Sigmoid colon (tissue), 3 donors: Measurements from ENCODE around the gene CKAP5.

ENCODE experiments used
- CTCF ChIP-seq, 4 experiments: fragments of 450-650 bp in 3 of 4; fragments of 200-600 bp in 1 of 4; IDR thresholded peaks; one replicate each; pipeline ENCODE4 v1.5.1; 2016 to 2019; ENCODE audit warnings: antibody characterized with exemption in 4 of 4, mild to moderate bottlenecking in 3 of 4, moderate library complexity in 2 of 4
- POLR2A ChIP-seq, 2 donors: fragments of 450-650 bp; IDR thresholded peaks; one replicate each; pipeline ENCODE4 v1.6.1; 2016; ENCODE audit warnings: antibody characterized with exemption in 2 of 2, mild to moderate bottlenecking in 2 of 2, moderate library complexity in 2 of 2

GRCh38 chr11:46760429-46761128 lies 85.5 kb downstream of the CKAP5 start:
- TF ChIP-seq CTCF (IDR thresholded peaks at IDR 0.05) (no peak), POLR2A (IDR thresholded peaks at IDR 0.05) (no peak)
